Measurements from ENCODE around the gene ROR1. TPM values are rescaled to one million over a fixed set of nuclear protein-coding genes. Genes with fewer than 3 reads are reported as not detected.

The ROR1 gene
- total RNA-seq, 3 donors from 2014 or later = 3.1 to 19.8 (median 3.4) TPM

- TF ChIP-seq, protein P1, sequence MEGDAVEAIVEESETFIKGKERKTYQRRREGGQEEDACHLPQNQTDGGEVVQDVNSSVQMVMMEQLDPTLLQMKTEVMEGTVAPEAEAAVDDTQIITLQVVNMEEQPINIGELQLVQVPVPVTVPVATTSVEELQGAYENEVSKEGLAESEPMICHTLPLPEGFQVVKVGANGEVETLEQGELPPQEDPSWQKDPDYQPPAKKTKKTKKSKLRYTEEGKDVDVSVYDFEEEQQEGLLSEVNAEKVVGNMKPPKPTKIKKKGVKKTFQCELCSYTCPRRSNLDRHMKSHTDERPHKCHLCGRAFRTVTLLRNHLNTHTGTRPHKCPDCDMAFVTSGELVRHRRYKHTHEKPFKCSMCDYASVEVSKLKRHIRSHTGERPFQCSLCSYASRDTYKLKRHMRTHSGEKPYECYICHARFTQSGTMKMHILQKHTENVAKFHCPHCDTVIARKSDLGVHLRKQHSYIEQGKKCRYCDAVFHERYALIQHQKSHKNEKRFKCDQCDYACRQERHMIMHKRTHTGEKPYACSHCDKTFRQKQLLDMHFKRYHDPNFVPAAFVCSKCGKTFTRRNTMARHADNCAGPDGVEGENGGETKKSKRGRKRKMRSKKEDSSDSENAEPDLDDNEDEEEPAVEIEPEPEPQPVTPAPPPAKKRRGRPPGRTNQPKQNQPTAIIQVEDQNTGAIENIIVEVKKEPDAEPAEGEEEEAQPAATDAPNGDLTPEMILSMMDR (IDR thresholded peaks at IDR 0.05) = no peak
- intact Hi-C loops (cut with DNase I, micrococcal nuclease) = no loop called here
- no peak for DNase-seq
- no peaks in the 10 kb centered on the region for H3K9me3 ChIP-seq
- H3K4me3 ChIP-seq = no peak overlapping the region
- H3K36me3 ChIP-seq (ENCODE audit: low read depth) = no peaks in the 10 kb centered on the region
- no peaks in the 10 kb centered on the region for H3K4me1 ChIP-seq (ENCODE audit: low read depth)
- ATAC-seq = no peak
Measured at GRCh38 chr1:64090436-64090835, 316.6 kb downstream of the ROR1 start.

DNA sequence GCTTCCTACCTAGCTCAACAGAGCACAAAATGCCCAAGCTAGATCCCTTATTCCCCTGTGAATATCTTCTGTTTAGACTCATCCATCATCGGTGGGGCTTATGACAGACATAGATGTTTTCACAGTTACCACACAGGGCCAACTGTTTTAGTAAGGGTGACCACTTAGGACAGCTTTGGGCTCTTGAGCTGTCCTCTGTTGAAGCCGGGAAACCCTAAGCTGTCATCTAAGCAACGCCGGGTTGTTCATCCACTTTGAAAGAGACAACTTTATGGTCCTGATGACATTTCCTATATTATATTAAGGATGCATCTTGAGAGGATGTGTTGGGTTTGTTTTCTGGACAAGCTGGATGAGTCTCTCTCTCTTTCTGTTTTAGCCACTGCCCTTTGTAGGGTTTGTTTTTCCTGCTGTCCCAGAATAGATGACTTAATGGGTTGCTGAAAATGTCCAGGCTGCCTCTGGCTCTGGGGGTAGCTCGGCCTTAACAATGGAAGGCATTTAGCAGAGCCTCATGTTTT, 319.1 kb downstream of the ROR1 start:
- Histone ChIP-seq H3K4me1 (ENCODE audit: low read depth) (no peaks in the 10 kb centered on the region), H3K4me3 (no peak overlapping the region), H3K9me3 (no peaks in the 10 kb centered on the region), H3K36me3 (ENCODE audit: low read depth) (no peaks in the 10 kb centered on the region)
- TF ChIP-seq, protein P1 (IDR thresholded peaks at IDR 0.05) = no peak
- ATAC-seq = no peak
- no peak for DNase-seq
- intact Hi-C loops (cut with DNase I, micrococcal nuclease) = no loop called here

DNA sequence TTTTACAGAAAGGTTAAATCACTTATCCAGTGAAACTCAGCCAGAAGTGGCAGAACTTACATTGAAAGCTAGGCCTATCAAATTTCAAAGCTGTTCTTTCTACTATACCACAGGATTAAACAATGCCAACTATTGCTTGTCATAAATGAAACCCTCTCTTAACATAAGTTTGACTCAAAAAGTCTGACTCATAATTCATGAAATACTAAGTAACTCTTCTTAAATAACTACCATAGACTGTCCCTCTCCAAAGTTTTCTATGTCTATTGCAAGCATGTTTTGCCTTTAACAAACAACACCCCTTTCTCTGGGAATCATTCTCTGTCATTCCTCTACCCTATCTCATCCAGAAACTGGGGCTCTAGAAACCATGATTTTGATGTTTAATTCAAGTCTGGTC, 320.1 kb downstream of the ROR1 start:
- no peaks in the 10 kb centered on the region for H3K4me1 ChIP-seq (ENCODE audit: low read depth)
- ATAC-seq (no peak), DNase-seq (no peak)
- no peaks in the 10 kb centered on the region for H3K9me3 ChIP-seq
- intact Hi-C loops (cut with DNase I, micrococcal nuclease) = no loop called here
- H3K36me3 ChIP-seq (ENCODE audit: low read depth) = no peaks in the 10 kb centered on the region
- TF ChIP-seq, protein P1 (IDR thresholded peaks at IDR 0.05) = no peak
- no peak overlapping the region for H3K4me3 ChIP-seq

- H3K4me3 ChIP-seq = no peak overlapping the region
- ATAC-seq = no peak
- H3K36me3 ChIP-seq (ENCODE audit: low read depth) = no peaks in the 10 kb centered on the region
- DNase-seq = no peak
- intact Hi-C loops (cut with DNase I, micrococcal nuclease) = no loop called here
- TF ChIP-seq, protein P1 (IDR thresholded peaks at IDR 0.05) = no peak
- no peaks in the 10 kb centered on the region for H3K9me3 ChIP-seq
- no peaks in the 10 kb centered on the region for H3K4me1 ChIP-seq (ENCODE audit: low read depth)
Measured at GRCh38 chr1:64095832-64096231, 322.0 kb downstream of the ROR1 start.

DNA sequence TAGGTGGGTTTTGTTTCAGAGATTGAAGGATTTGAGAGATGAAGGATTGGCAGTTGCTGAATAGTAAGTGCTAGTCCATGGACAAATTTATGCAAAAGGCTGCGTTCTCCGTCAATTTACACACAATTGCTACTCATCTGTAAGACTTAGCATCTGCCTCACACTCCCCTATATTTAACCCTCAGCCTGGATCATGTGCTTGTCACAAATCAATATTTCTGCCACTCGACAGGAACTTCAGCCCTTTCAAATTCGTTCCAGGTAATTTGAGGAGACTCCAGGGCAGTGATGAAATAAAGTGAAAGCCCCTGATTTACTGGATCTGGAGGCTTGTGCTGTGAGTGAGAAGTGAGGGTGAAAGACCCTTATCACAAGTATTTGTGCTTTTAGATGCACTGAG, 324.0 kb downstream of the ROR1 start:
- TF ChIP-seq, protein P1 (IDR thresholded peaks at IDR 0.05) = no peak
- Histone ChIP-seq H3K9me3 (no peaks in the 10 kb centered on the region), H3K36me3 (ENCODE audit: low read depth) (no peaks in the 10 kb centered on the region), H3K4me3 (no peak overlapping the region), H3K4me1 (ENCODE audit: low read depth) (no peaks in the 10 kb centered on the region)
- DNase-seq (no peak), ATAC-seq (no peak)
- intact Hi-C loops (cut with DNase I, micrococcal nuclease) = no loop called here

DNA sequence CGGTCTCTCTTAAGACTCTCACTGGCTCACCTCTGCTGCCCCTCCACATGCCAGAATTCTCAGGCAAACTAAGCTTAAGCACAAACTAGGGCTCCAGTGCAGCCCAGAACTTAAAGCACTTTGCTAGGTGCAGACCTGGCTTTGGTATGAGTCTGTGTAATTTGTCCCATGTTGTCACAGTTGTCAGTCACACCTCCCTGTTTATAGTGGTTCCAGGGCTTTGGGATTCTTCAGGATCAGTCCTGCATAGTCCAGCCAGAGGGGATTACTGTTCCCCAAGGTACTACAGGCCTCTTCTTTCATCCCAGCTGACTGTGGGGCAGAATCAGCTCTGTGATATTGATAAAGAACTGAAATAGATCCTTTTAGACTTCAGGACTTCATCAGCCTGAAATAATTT, 324.6 kb downstream of the ROR1 start:
- intact Hi-C loops (cut with DNase I, micrococcal nuclease) = no loop called here
- TF ChIP-seq, protein P1 (IDR thresholded peaks at IDR 0.05) = no peak
- H3K4me1 ChIP-seq (ENCODE audit: low read depth) = no peaks in the 10 kb centered on the region
- H3K9me3 ChIP-seq = no peaks in the 10 kb centered on the region
- no peak for DNase-seq
- no peak overlapping the region for H3K4me3 ChIP-seq
- ATAC-seq = no peak
- H3K36me3 ChIP-seq (ENCODE audit: low read depth) = no peaks in the 10 kb centered on the region

Data from mucosa of descending colon (tissue), 3 donors.